IPS-15b (cell line): ENCODE results near the gene KLK5.

Experiments
- H3K27me3 ChIP-seq: one replicate; pipeline ENCODE4 v1.6.1; 2013; ENCODE audit warnings: low read length; ENCODE audit not compliant: control insufficient read depth, insufficient read depth
- H3K36me3 ChIP-seq: one replicate; pipeline ENCODE4 v1.6.1; 2013; ENCODE audit warnings: low read length; ENCODE audit not compliant: control insufficient read depth, insufficient read depth
- H3K4me1 ChIP-seq: one replicate; pipeline ENCODE4 v1.6.1; 2013; ENCODE audit warnings: mild to moderate bottlenecking, low read length; ENCODE audit not compliant: control insufficient read depth, insufficient read depth
- H3K4me3 ChIP-seq: one replicate; pipeline ENCODE4 v1.5.1; 2013; ENCODE audit warnings: low read depth, low read length
- H3K9ac ChIP-seq: one replicate; pipeline ENCODE4 v1.6.1; 2013; ENCODE audit warnings: low read depth, mild to moderate bottlenecking, low read length
- H3K9me3 ChIP-seq: one replicate; pipeline ENCODE4 v1.6.1; 2013; ENCODE audit warnings: mild to moderate bottlenecking, low read length; ENCODE audit not compliant: control insufficient read depth, insufficient read depth

KLK5 gene

DNA sequence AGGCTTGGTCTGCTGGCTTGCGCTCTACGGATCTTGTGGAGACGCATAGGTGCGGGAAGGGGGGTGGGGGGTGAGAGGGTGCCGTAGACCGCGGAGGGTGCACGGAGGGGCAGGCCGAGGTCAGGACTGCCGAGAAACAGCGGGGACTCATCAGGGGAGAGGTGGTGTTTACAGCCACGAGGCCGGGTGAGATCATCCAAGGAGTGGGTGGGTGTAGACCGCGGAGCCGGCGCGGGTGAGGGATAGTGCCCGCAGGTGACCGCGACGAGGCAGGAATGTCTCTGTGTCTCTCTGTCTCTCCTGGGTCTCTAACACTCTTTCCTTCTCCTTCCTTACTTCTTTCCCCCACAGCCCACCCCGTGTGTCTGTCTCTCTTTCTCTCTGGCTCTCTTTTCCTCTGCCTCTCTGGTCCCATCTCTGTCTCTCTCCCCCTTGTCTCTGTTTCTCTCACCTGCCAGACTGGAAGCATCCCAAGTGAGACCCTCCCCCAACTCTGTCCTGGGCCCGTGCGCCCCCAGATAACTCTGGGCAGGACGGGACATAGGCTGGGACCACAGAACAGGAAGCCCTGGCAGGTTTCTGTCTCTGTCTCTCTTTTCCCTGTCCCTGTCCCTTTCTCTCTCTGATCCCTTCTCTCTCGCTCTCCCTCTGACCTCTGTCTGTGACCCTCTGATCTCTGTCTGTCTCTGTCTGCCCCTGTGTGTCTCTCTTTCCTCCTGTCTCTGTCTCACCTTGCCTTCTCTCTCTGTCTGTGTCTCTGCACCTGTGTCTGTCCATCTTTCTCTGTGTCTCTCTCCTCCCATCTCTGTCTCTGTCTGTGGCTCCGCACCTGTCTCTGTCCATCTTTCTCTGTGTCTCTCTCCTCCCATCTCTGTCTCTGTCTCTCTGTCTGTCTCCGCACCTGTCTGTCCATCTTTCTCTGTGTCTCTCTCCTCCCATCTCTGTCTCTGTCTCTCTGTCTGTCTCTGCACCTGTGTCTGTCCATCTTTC lies 39.8 kb downstream of the KLK5 start:
- no peaks in the 10 kb centered on the region for H3K4me1 ChIP-seq
- H3K27me3 ChIP-seq: peaks cover 62% of the 10 kb centered on the region
- no peak overlapping the region for H3K9ac ChIP-seq
- H3K9me3 ChIP-seq: no peaks in the 10 kb centered on the region
- peak overlapping the region; percentile 48 for H3K4me3 ChIP-seq
- H3K36me3 ChIP-seq: no peaks in the 10 kb centered on the region

DNA sequence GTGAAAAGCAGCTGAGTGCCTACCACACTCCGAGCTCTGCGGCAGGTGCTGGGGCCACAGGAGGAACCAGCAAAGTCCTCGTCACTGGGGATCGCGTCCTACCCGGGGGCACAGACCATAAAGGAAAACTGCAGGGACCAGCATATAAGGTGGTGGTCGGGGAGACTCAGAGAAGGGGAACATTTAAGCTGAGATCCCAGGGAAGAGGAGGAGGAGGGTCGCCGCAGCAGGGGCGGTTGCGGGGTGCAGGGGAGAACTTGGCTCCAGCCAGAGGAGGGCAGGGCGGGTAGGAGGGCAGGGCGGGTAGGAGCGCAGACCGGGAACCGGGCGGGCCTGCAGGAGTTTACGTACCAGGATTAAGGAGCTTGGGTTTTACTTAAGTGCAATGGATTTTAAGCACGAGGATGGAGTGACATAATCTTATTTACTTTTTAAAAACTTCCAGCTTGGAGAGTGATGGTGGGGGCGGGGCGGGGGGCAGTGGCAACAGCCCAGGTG lies 40.7 kb downstream of the KLK5 start:
- peak overlapping the region; percentile 48 for H3K4me3 ChIP-seq
- H3K27me3 ChIP-seq: peaks cover 65% of the 10 kb centered on the region
- no peaks in the 10 kb centered on the region for H3K9me3 ChIP-seq
- no peaks in the 10 kb centered on the region for H3K4me1 ChIP-seq
- H3K36me3 ChIP-seq: no peaks in the 10 kb centered on the region
- H3K9ac ChIP-seq: no peak overlapping the region

DNA sequence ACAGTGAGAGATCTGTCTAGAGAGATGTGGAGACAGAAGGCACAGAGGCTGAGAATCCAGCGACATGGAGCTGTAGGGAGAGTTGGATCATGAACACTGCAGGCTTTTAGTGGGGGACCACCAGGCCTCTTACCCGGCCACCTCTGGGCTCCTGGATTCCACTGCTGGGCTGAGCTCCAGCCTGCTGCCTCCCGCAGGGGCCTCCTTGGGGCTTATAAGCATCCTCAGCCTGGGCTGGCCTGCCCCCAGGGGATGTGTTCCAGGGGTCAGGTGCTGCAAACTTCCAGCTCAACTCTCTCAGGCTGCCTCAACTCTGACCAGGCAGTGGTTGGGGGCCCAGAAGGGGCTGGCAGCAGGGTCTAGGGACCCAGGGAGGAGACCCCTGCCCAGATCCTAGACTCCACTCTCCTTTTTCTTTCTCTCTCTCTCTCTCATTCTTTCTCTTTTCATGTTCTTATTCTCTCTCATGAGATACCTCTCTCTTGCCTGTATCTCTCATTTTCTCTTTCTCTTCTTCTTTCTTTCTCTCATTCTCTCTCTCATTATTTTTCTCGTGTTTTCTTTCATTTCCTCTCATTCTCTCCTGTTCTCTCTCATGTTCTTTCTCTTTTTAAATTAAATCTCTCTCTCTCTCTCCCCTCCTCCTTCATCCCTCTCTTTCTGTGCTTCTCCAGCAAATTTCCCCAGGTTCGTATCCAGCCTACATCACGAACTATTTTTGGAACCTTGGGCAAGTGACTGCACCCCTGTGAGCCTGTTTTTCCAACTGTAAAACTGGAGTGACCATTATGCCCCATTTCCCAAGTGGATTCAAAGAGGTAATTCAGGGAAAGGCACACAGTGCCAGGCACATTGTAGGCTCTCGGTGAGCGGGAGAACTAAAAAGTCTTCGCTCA lies 41.4 kb downstream of the KLK5 start, which contains the start of gene KLK4:
Gene KLK4 (minus strand): TSS at position 190 of the 896 bp plus-strand sequence. CDS start 657 bp downstream, outside the sequence.
- Histone ChIP-seq H3K36me3 (no peaks in the 10 kb centered on the region), H3K4me1 (no peaks in the 10 kb centered on the region), H3K9me3 (no peaks in the 10 kb centered on the region), H3K9ac (no peak within 1 kb of the TSS), H3K4me3 (peak within 1 kb of the TSS; percentile 43), H3K27me3 (peaks cover 67% of the 10 kb centered on the region)

DNA sequence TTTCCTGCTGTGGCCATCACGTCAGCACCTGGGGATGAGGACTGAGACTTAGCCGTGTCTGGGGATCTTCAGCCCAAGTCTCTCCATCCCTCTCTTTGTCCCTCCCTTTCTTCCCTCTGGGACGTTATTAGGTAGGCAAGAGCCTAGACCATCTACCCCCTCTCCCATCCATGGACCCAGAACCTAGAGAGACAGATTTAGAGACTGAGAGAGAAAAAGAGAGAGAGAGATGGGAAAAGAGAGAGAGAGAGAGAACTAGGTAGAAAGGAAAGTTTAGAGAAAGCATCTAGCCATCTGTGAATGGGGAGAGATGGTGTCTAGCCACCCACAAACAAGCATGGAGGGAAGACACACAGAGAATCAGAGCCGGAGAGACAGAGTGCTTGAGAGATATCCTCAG lies 42.1 kb downstream of the KLK5 start:
- Histone ChIP-seq H3K9me3 (no peaks in the 10 kb centered on the region), H3K27me3 (peaks cover 67% of the 10 kb centered on the region), H3K9ac (no peak overlapping the region)

DNA sequence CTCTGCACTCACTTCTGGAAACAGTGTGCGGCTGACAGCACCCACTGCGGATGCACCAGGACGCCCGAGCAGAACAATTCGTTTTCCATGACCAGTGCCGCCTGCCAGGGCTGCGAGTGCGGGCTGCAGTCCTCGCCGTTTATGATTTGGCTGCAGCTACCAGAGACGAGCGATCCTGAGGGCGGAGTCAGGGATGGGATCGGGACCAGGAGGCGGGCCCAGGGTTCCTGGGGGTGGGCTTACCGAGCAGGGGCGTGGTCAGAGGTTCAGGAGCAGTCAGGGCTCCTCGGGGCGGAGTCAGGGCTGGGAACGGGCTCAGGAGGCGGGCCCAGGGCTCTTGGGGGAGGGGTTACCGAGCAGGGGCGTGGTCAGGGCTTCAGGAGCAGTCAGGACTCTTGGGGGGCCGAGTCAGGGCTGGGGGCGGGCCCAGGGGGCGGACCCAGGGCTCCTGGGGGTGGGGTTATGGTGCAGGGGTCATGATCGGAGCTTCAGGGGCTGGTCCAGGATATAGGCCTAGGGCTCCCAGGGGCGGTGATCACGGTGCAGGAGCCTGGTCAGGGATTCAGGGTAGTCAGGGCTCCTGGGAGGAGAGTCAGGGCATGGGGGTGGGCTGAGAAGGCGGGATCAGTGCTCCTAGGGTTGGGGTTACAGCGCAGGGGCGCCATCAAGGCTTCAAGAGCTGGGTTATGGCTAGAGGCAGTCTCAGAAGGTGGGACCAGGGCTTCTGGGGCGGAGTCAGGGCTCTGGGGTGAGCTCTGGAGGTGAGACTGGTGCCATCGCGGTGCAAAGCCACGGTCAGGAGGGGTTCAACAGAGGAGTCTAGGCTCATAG lies 43.4 kb downstream of the KLK5 start:
- H3K4me1 ChIP-seq: no peaks in the 10 kb centered on the region
- H3K9ac ChIP-seq: no peak overlapping the region
- peak overlapping the region; percentile 63 for H3K4me3 ChIP-seq
- H3K9me3 ChIP-seq: no peaks in the 10 kb centered on the region
- H3K27me3 ChIP-seq: peaks cover 60% of the 10 kb centered on the region
- no peaks in the 10 kb centered on the region for H3K36me3 ChIP-seq

More for the DNA sequence above, 42.1 kb downstream of the KLK5 start:
- H3K4me3 ChIP-seq: peak overlapping the region; percentile 43
- no peaks in the 10 kb centered on the region for H3K36me3 ChIP-seq
- no peaks in the 10 kb centered on the region for H3K4me1 ChIP-seq

DNA sequence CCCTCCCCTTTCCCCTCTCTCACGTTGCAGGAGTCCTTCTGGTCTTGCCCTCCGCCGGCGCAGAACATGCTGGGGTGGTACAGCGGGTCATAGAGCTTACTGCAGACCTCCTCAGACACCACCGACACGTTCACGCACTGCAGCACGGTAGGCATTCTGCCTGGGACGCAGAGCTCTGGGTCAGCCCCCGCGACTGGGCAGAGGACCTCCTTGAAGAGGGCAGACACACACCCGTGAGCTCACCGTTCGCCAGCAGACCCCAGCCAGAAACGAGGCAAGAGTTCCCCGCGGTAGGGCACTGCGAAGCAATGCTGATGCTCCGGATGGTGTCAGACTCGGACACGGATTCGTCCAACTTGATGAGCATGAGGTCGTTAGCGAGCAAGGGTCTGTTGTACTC lies 44.5 kb downstream of the KLK5 start:
- peak overlapping the region; percentile 63 for H3K4me3 ChIP-seq
- no peaks in the 10 kb centered on the region for H3K36me3 ChIP-seq
- H3K4me1 ChIP-seq: no peaks in the 10 kb centered on the region
- no peaks in the 10 kb centered on the region for H3K9me3 ChIP-seq
- H3K27me3 ChIP-seq: peaks cover 50% of the 10 kb centered on the region
- no peak overlapping the region for H3K9ac ChIP-seq

DNA sequence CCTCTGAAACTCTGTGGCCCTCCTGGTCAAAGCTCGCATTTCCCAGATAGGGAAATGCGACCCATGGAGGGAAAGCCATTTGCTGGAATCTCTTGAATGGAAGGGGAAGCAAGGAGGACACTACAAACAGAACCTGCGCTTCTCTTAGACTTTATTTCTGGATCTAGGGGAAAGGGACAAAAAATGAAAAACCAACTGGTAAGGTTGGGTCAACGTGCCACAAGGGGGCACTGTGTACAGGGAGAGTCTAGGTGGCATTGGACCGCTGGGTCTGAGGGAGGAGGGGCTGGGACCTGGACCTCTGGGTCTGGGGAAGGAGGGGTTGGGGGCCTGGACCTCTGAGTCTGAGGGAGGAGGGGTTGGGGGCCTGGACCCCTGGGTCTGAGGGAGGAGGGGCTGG lies 46.6 kb downstream of the KLK5 start:
- no peak overlapping the region for H3K4me3 ChIP-seq
- no peaks in the 10 kb centered on the region for H3K9me3 ChIP-seq
- no peaks in the 10 kb centered on the region for H3K4me1 ChIP-seq
- H3K27me3 ChIP-seq: peaks cover 29% of the 10 kb centered on the region
- no peak overlapping the region for H3K9ac ChIP-seq
- no peaks in the 10 kb centered on the region for H3K36me3 ChIP-seq

DNA sequence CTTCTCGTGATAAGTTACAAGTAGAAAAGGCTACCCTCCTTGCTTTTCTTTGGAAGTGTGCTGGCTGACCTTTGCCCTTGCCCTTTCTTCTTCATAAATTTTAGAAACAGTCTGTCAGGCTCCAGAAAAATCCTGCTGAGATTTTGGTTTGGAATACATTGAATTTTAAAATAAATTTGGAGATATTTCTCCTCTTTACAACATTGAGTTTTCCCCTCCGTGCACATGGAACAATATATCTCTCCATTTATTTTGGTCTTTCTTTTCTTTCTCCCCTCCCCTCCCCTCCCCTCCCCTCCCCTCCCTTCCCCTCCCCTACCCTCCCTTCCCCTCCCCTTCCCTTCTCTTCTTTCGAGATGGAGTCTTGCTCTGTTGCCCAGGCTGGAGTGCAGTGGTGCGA lies 50.2 kb downstream of the KLK5 start:
- no peaks in the 10 kb centered on the region for H3K9me3 ChIP-seq
- H3K36me3 ChIP-seq: no peaks in the 10 kb centered on the region

DNA sequence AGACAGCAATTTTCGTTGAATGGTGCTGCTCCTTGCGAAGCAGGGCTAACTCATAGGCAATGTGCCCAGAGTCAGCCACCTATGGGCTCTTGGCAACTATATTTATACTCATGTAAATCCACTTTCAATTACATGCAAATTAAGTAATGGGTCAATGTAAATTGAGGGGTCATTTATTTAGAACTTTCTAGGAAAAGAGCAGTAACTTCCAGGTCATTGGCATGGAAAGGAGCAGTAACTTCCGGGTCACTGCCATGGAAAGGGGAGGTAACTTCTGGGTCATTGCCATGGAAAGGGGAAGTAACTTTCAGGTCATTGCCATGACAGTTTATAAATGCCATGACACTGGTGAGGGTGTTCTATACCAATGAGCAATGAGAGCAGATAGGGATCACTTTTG lies 53.3 kb downstream of the KLK5 start:
- H3K4me1 ChIP-seq: no peaks in the 10 kb centered on the region
- no peak overlapping the region for H3K9ac ChIP-seq
- H3K27me3 ChIP-seq: peaks cover 7% of the 10 kb centered on the region
- H3K4me3 ChIP-seq: no peak overlapping the region
- H3K36me3 ChIP-seq: no peaks in the 10 kb centered on the region
- no peaks in the 10 kb centered on the region for H3K9me3 ChIP-seq

More for the DNA sequence above, 50.2 kb downstream of the KLK5 start:
- Histone ChIP-seq H3K4me3 (no peak overlapping the region), H3K27me3 (peaks cover 11% of the 10 kb centered on the region), H3K4me1 (no peaks in the 10 kb centered on the region), H3K9ac (no peak overlapping the region)

DNA sequence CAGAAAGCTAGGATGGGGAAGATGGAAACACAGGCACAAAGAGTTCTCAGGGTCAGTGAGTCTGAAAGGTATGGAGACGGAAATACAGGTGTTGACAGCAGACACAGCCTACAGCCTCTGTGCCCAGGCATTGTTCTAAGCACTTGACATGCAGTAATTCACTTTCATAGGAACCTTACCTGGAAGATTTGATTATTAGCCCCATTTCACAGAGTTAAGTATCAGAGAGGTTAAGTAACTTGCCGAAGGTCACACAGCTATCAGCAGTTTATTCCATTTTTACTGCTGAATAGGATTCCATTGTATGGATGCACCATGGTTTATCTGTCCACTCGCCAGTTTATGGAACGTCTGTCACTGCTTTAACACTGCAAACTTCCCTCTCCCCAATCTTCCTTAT lies 54.8 kb downstream of the KLK5 start:
- peaks cover 3% of the 10 kb centered on the region for H3K9me3 ChIP-seq
- H3K27me3 ChIP-seq: peaks cover 7% of the 10 kb centered on the region
- no peaks in the 10 kb centered on the region for H3K36me3 ChIP-seq
- no peaks in the 10 kb centered on the region for H3K4me1 ChIP-seq
- peak overlapping the region; percentile 24 for H3K9ac ChIP-seq
- H3K4me3 ChIP-seq: no peak overlapping the region

DNA sequence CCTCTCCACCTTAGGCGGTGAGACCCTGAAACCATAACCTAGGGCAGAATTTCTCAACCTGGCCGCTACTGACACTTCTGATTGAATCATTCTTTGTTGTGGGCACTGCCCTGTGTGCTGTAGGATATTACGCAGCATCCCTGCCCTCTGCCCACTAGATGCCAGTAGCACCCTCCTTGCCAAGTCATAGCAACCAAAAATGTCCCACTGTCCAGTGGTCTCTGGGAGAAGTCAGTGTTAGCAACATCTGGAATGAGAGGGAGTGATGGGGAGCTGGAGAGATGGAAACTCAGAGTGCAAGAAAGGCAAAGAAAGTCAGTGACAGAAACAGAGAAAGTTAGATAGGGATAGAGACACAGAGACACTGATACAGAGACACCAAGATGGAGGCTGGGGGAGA lies 55.2 kb downstream of the KLK5 start:
- Histone ChIP-seq H3K36me3 (no peaks in the 10 kb centered on the region), H3K9me3 (peaks cover 3% of the 10 kb centered on the region), H3K9ac (peak overlapping the region; percentile 24), H3K4me1 (no peaks in the 10 kb centered on the region), H3K27me3 (peaks cover 7% of the 10 kb centered on the region), H3K4me3 (no peak overlapping the region)
